GM23248 (cell line): Measurements from ENCODE around the gene AAMP.

Experiments
- EZH2 ChIP-seq: fragments of 200-600 bp; sonication (generic); IDR thresholded peaks from 2 replicates; pipeline ENCODE4 v1.6.1; 2018; ENCODE audit warnings: antibody characterized with exemption, mild to moderate bottlenecking; ENCODE audit not compliant: insufficient read depth, poor library complexity, severe bottlenecking
- EZH2phosphoT487 ChIP-seq: fragments of 200-600 bp; sonication (generic); IDR thresholded peaks from 2 replicates; pipeline ENCODE4 v1.6.1; 2018; ENCODE audit warnings: antibody characterized with exemption, moderate library complexity, mild to moderate bottlenecking, low read depth; ENCODE audit not compliant: insufficient read depth

DNA sequence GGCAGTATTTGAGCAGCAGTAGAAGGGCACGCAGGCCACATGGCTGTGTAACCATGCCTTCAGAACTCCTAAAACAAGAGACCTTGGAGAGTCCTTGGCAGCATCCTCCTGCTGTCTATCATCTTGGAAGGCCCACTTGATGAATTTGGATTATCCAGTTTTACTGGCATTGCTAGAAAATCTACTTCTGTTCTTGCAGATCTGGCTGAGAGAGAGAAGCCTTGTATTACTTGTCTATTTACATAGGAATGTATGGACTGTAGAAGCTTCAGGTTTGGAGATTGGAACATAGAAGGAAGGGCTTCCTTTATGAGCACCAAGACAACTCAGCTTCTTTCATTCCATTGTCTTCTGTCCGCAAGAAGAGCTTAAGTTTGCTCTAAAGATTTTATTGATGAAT is 25.3 kb downstream of the AAMP start:
- TF ChIP-seq EZH2 (no peak), EZH2phosphoT487 (no peak)
